GM18861 (cell line): Measurements from ENCODE around the gene ABHD11.

Experiments
- ATAC-seq: cut with Tn5 transposase; IDR thresholded peaks from one replicate; pipeline ENCODE4 v1.9.1; 2021; ENCODE audit not compliant: unreplicated experiment

ABHD11 gene

GRCh38 chr7:73701357-73701995 lies 37.1 kb downstream of the ABHD11 start:
- no peak for ATAC-seq

- no peak for ATAC-seq
Observed at GRCh38 chr7:73700581-73701134, 37.9 kb downstream of the ABHD11 start.

GRCh38 chr7:73700069-73700423 lies 38.6 kb downstream of the ABHD11 start:
- ATAC-seq = no peak

GRCh38 chr7:73699370-73700068 lies 39.1 kb downstream of the ABHD11 start:
- no peak for ATAC-seq

GRCh38 chr7:73698410-73698809 lies 40.2 kb downstream of the ABHD11 start:
- ATAC-seq = no peak

GRCh38 chr7:73696372-73696771 lies 42.2 kb downstream of the ABHD11 start:
- no peak for ATAC-seq

- no peak for ATAC-seq
Observed at GRCh38 chr7:73690646-73691045, 48.0 kb downstream of the ABHD11 start.

- no peak for ATAC-seq
Observed at GRCh38 chr7:73688288-73688687, 50.3 kb downstream of the ABHD11 start.
